H1 (cell line): ENCODE measurements around the gene ZMYM4. TPM values are rescaled to one million over a fixed set of nuclear protein-coding genes. Genes with fewer than 3 reads are reported as not detected.

ENCODE experiments used
- CTCF ChIA-PET: fragments of 300-600 bp; sonication (Branson Sonifier 250); formaldehyde crosslinking; loops from one replicate; lab custom pipeline; 2021; ENCODE audit not compliant: partially characterized antibody; lab: Charles Lee
- POLR2A ChIA-PET: fragments of 300-600 bp; sonication (Branson Sonifier 250); formaldehyde crosslinking; loops from one replicate; lab custom pipeline; 2021; ENCODE audit warnings: inconsistent platforms; ENCODE audit not compliant: partially characterized antibody; lab: Charles Lee
- DNase-seq, 2 experiments: peaks; one replicate each; pipeline versions ENCODE4 v3.0.0 to v3.0.0-alpha.2; 2010 to 2022; ENCODE audit warnings: low spot score in 2 of 2, low read depth in 1 of 2, mixed read lengths in 1 of 2
- FAIRE-seq: peaks from 2 replicates; lab custom pipeline; 2011; peaks lifted over from hg19 to GRCh38; lab: Jason Lieb, UNC
- H2AFZ ChIP-seq: 2 replicates; pipeline ENCODE4 v1.8.1; 2012; ENCODE audit warnings: low read length, inconsistent platforms
- H2AK5ac ChIP-seq: 2 replicates; pipeline ENCODE4 v1.6.1; 2013; ENCODE audit warnings: low read depth, low read length
- H2BK120ac ChIP-seq: replicated peaks from 2 replicates; pipeline ENCODE3; 2013; ENCODE audit warnings: low read depth, low read length, inconsistent platforms
- H2BK12ac ChIP-seq: 2 replicates; pipeline ENCODE4 v1.6.1; 2013; ENCODE audit warnings: low read depth, low read length
- H2BK15ac ChIP-seq: 2 replicates; pipeline ENCODE4 v1.6.1; 2013; ENCODE audit warnings: low read length
- H2BK20ac ChIP-seq: 2 replicates; pipeline ENCODE4 v1.6.1; 2013; ENCODE audit warnings: low read length
- H2BK5ac ChIP-seq: 2 replicates; pipeline ENCODE4 v1.6.1; 2013; ENCODE audit warnings: low read depth, low read length
- H3K14ac ChIP-seq: 2 replicates; pipeline ENCODE4 v1.6.1; 2013; ENCODE audit warnings: inconsistent platforms; ENCODE audit not compliant: insufficient read length
- H3K18ac ChIP-seq: 2 replicates; pipeline ENCODE4 v1.6.1; 2013; ENCODE audit warnings: low read length; ENCODE audit errors: extremely low read depth
- H3K23ac ChIP-seq: 2 replicates; pipeline ENCODE4 v1.6.1; 2013; ENCODE audit warnings: inconsistent platforms; ENCODE audit not compliant: insufficient read length
- H3K23me2 ChIP-seq: 2 replicates; pipeline ENCODE4 v1.6.1; 2013; ENCODE audit warnings: low read depth, low read length
- H3K27ac ChIP-seq: 2 replicates; pipeline ENCODE4 v1.6.1; 2011; ENCODE audit warnings: low read depth, low read length, inconsistent platforms
- H3K27me3 ChIP-seq, 4 experiments: replicated peaks in 1 of 4; 1 replicate in 1 of 4; 2 replicates in 3 of 4; pipeline versions ENCODE4 v1.6.1 to v1.8.1; 2011 to 2013; ENCODE audit warnings: low read length in 3 of 4, mild to moderate bottlenecking in 3 of 4, inconsistent platforms in 2 of 4, mixed read lengths in 2 of 4, moderate library complexity in 1 of 4; ENCODE audit not compliant: control insufficient read depth in 3 of 4, insufficient read depth in 3 of 4; ENCODE audit errors: extremely low read depth in 1 of 4
- H3K36me3 ChIP-seq, 4 experiments: 2 replicates each; pipeline versions ENCODE4 v1.6.1 to v1.8.1; 2011 to 2013; ENCODE audit warnings: mild to moderate bottlenecking in 4 of 4, low read length in 3 of 4, moderate library complexity in 2 of 4, control low read depth in 1 of 4, inconsistent platforms in 1 of 4; ENCODE audit not compliant: insufficient read depth in 4 of 4, control insufficient read depth in 2 of 4
- H3K4ac ChIP-seq: replicated peaks from 2 replicates; pipeline ENCODE3; 2013; ENCODE audit warnings: low read length, low read depth, mixed read lengths, inconsistent platforms; ENCODE audit not compliant: insufficient read length
- H3K4me1 ChIP-seq, 4 experiments: replicated peaks in 1 of 4; 1 replicate in 1 of 4; 2 replicates in 3 of 4; pipeline versions ENCODE4 v1.6.1 to v1.8.1; 2011 to 2013; ENCODE audit warnings: low read length in 3 of 4, inconsistent platforms in 2 of 4, mixed read lengths in 1 of 4; ENCODE audit not compliant: insufficient read depth in 4 of 4, control insufficient read depth in 3 of 4
- H3K4me2 ChIP-seq, 2 experiments: 2 replicates each; pipeline versions ENCODE4 v1.6.1 to v1.8.1; 2011 to 2013; ENCODE audit warnings: low read depth in 2 of 2, low read length in 2 of 2, control low read depth in 1 of 2, inconsistent platforms in 1 of 2, mild to moderate bottlenecking in 1 of 2; ENCODE audit not compliant: insufficient read depth in 1 of 2
- H3K4me3 ChIP-seq, 4 experiments: fragments of 200-600, 300-600 bp in 1 of 4; sonication (generic), shearing (Covaris generic), sonication (Bioruptor Twin) in 1 of 4; 2 replicates each; pipeline versions ENCODE4 v1.5.1 to v1.8.1; 2011 to 2016; ENCODE audit warnings: low read length in 4 of 4, low read depth in 3 of 4, control low read depth in 2 of 4, inconsistent platforms in 2 of 4, mild to moderate bottlenecking in 2 of 4, mixed read lengths in 1 of 4, moderate library complexity in 1 of 4; ENCODE audit not compliant: insufficient read depth in 2 of 4; ENCODE audit errors: extremely low read depth in 1 of 4
- H3K56ac ChIP-seq: replicated peaks from 2 replicates; pipeline ENCODE3; 2013; ENCODE audit warnings: low read depth, mild to moderate bottlenecking, mixed read lengths, low read length, inconsistent platforms; ENCODE audit not compliant: insufficient read length
- H3K79me1 ChIP-seq: 2 replicates; pipeline ENCODE4 v1.6.1; 2013; ENCODE audit warnings: low read depth, low read length, control low read depth
- H3K79me2 ChIP-seq, 2 experiments: 2 replicates each; pipeline versions ENCODE4 v1.6.1 to v1.8.1; 2012 to 2013; ENCODE audit warnings: low read length in 2 of 2, mild to moderate bottlenecking in 2 of 2, inconsistent platforms in 1 of 2; ENCODE audit not compliant: insufficient read depth in 2 of 2, control insufficient read depth in 1 of 2
- H3K9ac ChIP-seq, 4 experiments: replicated peaks in 1 of 4; 1 replicate in 1 of 4; 2 replicates in 3 of 4; pipeline versions ENCODE4 v1.6.1 to v1.8.1; 2011 to 2013; ENCODE audit warnings: low read depth in 3 of 4, low read length in 3 of 4, control low read depth in 2 of 4, mild to moderate bottlenecking in 2 of 4, moderate library complexity in 2 of 4, inconsistent platforms in 1 of 4; ENCODE audit errors: extremely low read depth in 1 of 4
- H3K9me3 ChIP-seq, 2 experiments: 2 replicates each; pipeline versions ENCODE4 v1.6.1 to v1.8.1; 2012 to 2013; ENCODE audit warnings: mild to moderate bottlenecking in 2 of 2, moderate library complexity in 2 of 2, control low read depth in 1 of 2, inconsistent platforms in 1 of 2, low read depth in 1 of 2, low read length in 1 of 2, mixed read lengths in 1 of 2; ENCODE audit not compliant: insufficient read depth in 2 of 2
- H4K20me1 ChIP-seq, 2 experiments: replicated peaks in 1 of 2; 2 replicates each; pipeline versions ENCODE3 to v1.8.1; 2011 to 2013; ENCODE audit warnings: inconsistent platforms in 2 of 2, low read length in 2 of 2, mild to moderate bottlenecking in 1 of 2; ENCODE audit not compliant: insufficient read depth in 2 of 2, control insufficient read depth in 1 of 2
- H4K5ac ChIP-seq: 2 replicates; pipeline ENCODE4 v1.6.1; 2013; ENCODE audit warnings: low read length, low read depth, mixed read lengths, inconsistent platforms; ENCODE audit not compliant: insufficient read length
- H4K8ac ChIP-seq: 2 replicates; pipeline ENCODE4 v1.8.0; 2013; ENCODE audit warnings: mild to moderate bottlenecking, moderate library complexity, low read length, inconsistent platforms; ENCODE audit not compliant: insufficient read depth; ENCODE audit errors: extremely low read depth
- H4K91ac ChIP-seq: replicated peaks from 2 replicates; pipeline ENCODE3; 2013; ENCODE audit warnings: low read length, mixed read lengths, inconsistent platforms; ENCODE audit not compliant: insufficient read length
- JUN ChIP-seq: IDR thresholded peaks from 2 replicates; pipeline ENCODE4 v1.6.1; 2011; ENCODE audit warnings: low read depth, mild to moderate bottlenecking, improper control_type of control experiment, low read length
- WGBS, 2 experiments: shearing (Covaris generic) in 1 of 2; methylation state at CpG; one replicate each; pipeline versions ENCODE4 v1.1.6 to v1.1.7; 2013 to 2015; ENCODE audit warnings: low lambda C conversion rate in 2 of 2, mixed read lengths in 2 of 2, inconsistent platforms in 1 of 2, low coverage in 1 of 2, missing lambda C conversion rate in 1 of 2; ENCODE audit not compliant: insufficient replicate concordance in 2 of 2, insufficient coverage in 1 of 2, insufficient read length in 1 of 2; ENCODE audit errors: extremely low coverage in 1 of 2, missing lambda C conversion rate in 1 of 2; 5-methylcytosine and 5-hydroxymethylcytosine counted together
- polyA plus RNA-seq, 7 experiments: library from polyadenylated mRNA; depleted of rRNA in 3 of 7; stranded (reverse) in 5 of 7; unstranded in 2 of 7; fragments of >200 nt in 5 of 7; fragments of 200-250 nt in 2 of 7; gene quantifications; 1 replicate in 5 of 7; 2 replicates in 1 of 7; 4 replicates in 1 of 7; pipeline versions ENCODE4 v1.2.1 to v1.2.3, GENCODE V29; 2011 to 2013; ENCODE audit warnings: missing spikeins in 2 of 7, mixed read lengths in 2 of 7
- total RNA-seq: library from RNA; stranded (reverse); fragmentation: NEBNext Ultra II Directional; extraction: Animal tissue kit (Norgen Biotek cat#: 25700); gene quantifications from 2 replicates; pipeline ENCODE4 v1.2.1, GENCODE V29; 2021

Gene ZMYM4
- total and polyA plus RNA-seq, 2 of the 8 experiments (the other 6 are each of a cell fraction or from before 2014, with no cell fraction given) = 16.7 to 81.3 TPM

- H2BK20ac ChIP-seq = no peak overlapping the region; the same call in 1 of the 2 replicates
- H3K9me3 ChIP-seq = no peaks in the 10 kb centered on the region
- H3K23ac ChIP-seq = no peak overlapping the region
- DNase-seq (no peak), FAIRE-seq (no peak)
- H3K27me3 ChIP-seq = no peaks in the 10 kb centered on the region
- H4K91ac ChIP-seq = peak overlapping the region; percentile 50
- no peak overlapping the region for H3K4me3 ChIP-seq
- H2BK12ac ChIP-seq = peak overlapping the region; percentile 7; the same call in 1 of the 2 replicates
- H2BK120ac ChIP-seq = no peak overlapping the region
- ChIA-PET POLR2A (interaction anchor here (0.5 to 1.0 kb wide), 3 partner anchors 16 to 408 kb away, joined by 3 read pairs; no protein-coding TSS in a partner anchor), CTCF (interaction anchor here (1.0 to 1.3 kb wide), 2 partner anchors 9 to 137 kb away, joined by 3 to 4 read pairs; no protein-coding TSS in a partner anchor)
- H3K36me3 ChIP-seq = peaks cover 0 to 70% (median 21%) of the 10 kb centered on the region in 4 experiments; a peak in 7 of 8 replicates
- H2AK5ac ChIP-seq = no peak overlapping the region; the same call in 1 of the 2 replicates
- peaks cover 6 to 33% (median 17%) of the 10 kb centered on the region in 4 experiments; a peak in 6 of 7 replicates for H3K4me1 ChIP-seq
- no peak overlapping the region for H4K8ac ChIP-seq
- WGBS, 2 experiments = 92% methylated on average over 2 of the region's 2 CpGs; no CpG with 5 or more reads in 1 of the 2 experiments
- H2BK15ac ChIP-seq = no peak overlapping the region
- no peaks in the 10 kb centered on the region for H3K23me2 ChIP-seq
- no peaks in the 10 kb centered on the region for H3K79me1 ChIP-seq
- H2BK5ac ChIP-seq = peak overlapping the region; percentile 72
- H4K20me1 ChIP-seq = no peaks in the 10 kb centered on the region
- H3K56ac ChIP-seq = no peak overlapping the region
- H3K18ac ChIP-seq = peak overlapping the region; percentile 84
- no peak overlapping the region for H3K14ac ChIP-seq
- no peaks in the 10 kb centered on the region for H3K79me2 ChIP-seq
- H2AFZ ChIP-seq = no peak overlapping the region
- peak overlapping the region; percentile 30 for H3K4ac ChIP-seq
- H3K9ac ChIP-seq = no peak overlapping the region
- 0 out of 4 replicates have a peak overlapping the region, but pooled peaks of 1 of the 2 experiments have one; percentile 36 for H3K4me2 ChIP-seq
- peak overlapping the region; percentile 63; the same call in 1 of the 2 replicates for H3K27ac ChIP-seq
- H4K5ac ChIP-seq = peak overlapping the region; percentile 51
- TF ChIP-seq JUN = no peak
Measured at GRCh38 chr1:35394386-35394785, 125.9 kb downstream of the ZMYM4 start.
